GM21423 (cell line): ENCODE results near the gene SEPTIN5.
"Not testable (repeated sequence)": the region's sequence is repeated elsewhere in the genome, so short reads cannot be mapped to it uniquely, and the experiment has no call there.

Source experiments
- ATAC-seq: cut with Tn5 transposase; IDR thresholded peaks from one replicate; pipeline ENCODE4 v1.9.1; 2021; ENCODE audit warnings: mild to moderate bottlenecking, moderate library complexity; ENCODE audit not compliant: unreplicated experiment

The SEPTIN5 gene

DNA sequence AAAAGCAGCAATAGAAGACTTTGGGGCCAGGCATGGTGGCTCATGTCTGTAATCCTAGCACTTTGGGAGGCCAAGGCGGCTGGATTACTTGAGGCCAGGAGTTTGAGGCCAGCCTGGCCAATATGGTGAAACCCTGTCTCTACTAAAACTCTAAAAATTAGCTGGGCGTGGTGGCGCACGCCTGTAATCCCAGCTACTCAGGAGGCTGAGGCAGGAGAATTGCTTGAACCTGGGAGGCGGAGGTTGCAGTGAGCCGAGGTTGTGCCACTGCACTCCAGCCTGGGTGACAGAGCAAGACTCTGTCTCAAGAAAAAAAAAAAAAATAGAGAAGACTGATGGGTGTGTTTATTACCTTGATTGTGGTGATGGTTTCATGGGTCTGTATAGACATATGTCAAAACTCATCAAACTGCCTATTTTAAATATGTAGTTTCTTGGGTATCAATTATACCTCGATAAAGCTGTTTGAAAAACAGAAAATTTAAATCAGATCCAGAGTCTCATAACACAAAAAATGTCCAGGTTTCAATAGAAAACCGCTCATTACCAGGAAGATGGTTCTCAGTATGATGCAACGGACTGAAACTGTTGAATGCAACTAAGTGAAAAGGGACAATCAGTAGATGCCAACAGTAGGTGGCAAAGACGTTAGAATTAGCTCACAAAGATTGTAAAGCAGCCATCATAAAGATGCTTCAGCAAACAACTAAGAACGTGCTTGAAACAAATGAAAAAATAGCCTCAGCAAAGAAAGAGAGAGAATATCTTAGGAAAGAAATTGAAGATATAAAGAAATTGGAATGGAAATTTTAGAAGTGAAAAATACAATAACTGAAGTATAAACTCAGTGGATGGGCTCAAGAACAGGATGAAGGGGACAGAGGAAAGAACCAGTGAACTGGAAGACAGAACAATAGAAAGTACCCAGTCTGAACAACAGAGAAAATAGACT is 33.1 kb upstream of the SEPTIN5 start:
- ATAC-seq = no peak

DNA sequence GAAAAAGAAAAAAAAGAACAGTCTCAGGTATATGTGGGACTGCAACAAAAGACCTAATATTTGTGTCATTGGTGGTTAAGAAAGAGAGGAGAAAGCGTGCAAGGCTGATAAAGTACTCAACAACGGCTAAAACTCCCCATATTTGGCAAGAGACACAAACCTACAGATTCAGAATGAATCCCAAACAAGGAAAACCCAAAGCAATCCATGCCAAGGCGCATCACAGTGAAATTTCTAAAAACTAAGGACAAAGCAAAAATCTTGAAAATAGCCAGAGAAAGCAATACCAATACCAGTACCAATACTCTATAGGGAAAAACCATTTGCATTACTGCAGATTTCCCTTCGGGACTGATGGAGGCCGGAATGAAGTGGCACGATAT is 32.4 kb upstream of the SEPTIN5 start:
- ATAC-seq = no peak

DNA sequence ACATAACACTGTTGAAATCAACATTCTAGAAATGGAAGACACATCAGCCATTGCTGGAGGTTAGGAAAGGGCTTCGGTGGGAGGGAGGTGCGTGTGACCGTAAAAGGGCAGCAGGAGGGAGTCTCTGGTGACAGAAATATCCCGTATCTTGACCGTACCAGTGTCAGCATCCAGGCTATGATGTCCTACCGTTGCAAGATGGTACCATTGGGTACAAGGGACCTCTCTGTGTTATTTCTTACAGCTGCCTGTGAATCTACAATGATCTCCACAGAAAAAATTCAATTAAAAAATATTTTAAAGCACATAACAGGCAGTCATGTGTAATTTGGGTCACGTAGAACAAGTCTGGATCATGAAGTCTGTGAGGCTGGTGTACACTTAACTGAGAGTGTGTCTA is 27.4 kb upstream of the SEPTIN5 start:
- ATAC-seq = no peak

DNA sequence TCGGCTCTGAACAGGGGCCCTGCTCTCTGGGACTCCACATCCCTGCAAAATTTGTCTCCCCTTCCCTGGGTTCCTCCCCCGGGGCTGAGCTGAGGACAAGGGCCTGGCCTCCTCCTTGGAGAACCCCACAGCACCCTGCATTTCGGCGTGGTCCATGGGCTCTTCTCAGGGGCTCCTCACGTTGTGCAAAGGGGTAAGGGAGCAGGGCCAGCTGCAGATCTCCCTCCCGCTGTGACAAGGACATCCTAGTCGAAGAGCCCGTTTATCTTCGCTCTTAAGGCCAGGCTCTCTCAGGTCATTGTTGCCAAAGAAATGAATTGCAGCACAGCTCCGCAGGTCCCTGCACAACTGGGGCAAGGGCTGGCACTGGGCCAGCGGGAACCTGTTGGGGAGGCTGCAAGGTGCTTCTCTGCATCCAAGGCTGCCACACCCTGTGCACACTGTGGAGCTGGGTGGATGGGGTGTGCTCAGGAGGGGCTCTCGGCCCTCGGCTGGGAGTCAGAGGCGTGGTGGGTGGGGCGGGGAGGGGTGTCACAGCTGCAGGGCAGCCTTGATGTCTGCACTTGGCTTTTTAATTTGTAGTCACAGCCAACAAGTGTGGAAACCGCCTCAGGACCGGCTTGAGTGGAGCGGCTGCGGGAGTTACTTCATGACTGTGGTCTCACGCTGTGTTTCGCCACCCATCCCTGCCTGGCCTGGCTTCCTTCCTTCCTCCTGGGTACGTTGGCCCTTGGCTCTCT is 26.6 kb upstream of the SEPTIN5 start:
- ATAC-seq = no peak

DNA sequence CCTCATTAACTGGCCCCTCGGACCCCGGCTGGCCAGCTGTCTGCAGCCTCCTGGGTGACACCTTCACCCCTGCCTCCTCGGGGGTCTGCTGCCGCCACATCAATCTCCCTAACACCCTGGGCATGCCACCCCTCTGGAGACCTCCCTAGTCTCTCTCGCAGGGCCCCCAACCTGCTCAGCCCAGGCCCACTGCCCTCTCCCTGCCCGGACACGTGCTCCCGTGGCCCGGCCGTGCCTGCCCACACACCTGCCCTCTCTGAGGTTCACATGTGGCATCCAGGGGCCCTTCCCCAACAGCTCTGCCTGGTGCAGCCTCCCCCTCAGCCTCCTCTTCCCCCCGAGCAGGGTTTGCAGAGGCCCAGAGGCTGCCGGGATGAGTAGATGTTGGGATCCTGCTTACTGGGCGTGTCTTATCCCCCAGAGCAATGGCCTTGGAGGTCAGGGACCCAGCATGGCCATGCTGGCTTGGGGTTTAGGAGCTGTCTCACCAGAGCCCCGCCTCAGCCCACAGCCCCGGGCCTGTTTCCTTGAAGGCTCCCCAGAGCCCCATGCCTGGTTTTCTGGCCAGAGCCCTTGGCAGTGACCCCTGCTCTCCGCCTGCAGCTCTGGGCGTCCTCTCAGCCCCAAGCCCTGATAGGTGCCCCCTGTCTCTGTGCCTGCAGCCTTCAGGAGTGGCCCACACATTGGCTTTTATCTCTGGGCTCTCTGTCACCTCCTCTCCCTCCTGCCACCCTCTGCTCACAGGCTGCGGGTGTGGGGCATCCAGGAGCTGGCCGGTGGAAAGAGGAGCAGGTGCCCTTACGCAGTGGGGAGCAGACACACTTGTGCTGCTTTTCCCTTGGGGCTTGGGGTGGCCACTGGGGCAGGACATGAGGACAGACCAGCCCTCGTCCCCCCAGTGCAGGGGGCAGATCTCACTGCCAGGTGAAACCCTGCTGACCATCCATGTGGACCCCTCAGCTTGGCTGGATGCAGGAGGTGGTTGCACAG is 25.7 kb upstream of the SEPTIN5 start:
- ATAC-seq = no peak

DNA sequence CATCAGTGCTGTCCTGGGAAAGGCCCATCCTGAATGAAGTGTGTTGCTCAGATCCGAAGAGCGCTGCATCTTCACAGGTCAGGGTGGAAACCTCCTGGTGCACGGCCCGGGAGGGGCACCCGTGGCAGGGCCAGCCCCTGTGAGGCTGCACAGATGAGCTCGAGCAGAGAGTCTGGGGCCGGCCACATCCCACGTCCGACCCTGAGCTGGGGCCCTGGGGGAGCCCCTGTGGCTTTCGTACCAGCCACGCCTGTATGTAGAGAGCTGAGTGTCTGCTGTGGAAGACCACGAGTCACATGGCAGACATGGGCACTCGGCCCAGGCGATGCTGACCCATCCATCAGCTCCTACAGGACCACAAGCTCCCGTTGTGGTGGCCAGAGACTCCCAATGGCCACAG is 24.9 kb upstream of the SEPTIN5 start:
- no peak for ATAC-seq

DNA sequence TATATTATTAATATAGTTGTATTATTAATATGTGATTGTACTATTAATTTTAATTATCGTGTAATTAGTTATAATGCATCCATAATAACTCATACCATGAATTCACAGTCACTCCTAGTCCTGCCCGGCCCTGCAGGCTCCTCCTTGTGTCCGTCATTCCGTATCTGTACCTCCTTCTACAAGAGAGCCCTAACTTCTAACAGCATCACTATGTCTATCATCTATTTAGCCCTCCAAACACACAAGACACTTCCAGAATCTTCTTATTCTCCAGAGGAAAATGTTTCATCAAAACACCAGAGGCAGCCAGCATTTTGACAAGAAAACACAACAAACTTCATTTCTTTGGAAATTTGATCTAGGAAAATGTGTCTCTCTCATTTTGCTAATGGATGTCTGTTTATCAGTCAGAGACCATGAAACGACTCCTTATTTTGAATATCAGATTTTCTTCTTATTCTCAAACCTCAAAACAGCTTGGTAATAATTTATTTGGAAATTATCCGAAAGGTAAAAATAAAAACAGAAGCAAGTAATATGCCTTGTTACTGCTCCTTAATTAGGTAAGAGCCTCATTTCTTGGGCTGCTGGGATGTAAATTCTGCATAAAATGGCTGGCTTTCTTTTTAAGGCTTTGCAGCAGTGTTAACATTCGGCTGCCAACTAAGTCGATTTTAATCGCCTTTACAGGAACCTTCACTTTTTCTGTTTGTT is 23.1 kb upstream of the SEPTIN5 start:
- ATAC-seq = no peak

DNA sequence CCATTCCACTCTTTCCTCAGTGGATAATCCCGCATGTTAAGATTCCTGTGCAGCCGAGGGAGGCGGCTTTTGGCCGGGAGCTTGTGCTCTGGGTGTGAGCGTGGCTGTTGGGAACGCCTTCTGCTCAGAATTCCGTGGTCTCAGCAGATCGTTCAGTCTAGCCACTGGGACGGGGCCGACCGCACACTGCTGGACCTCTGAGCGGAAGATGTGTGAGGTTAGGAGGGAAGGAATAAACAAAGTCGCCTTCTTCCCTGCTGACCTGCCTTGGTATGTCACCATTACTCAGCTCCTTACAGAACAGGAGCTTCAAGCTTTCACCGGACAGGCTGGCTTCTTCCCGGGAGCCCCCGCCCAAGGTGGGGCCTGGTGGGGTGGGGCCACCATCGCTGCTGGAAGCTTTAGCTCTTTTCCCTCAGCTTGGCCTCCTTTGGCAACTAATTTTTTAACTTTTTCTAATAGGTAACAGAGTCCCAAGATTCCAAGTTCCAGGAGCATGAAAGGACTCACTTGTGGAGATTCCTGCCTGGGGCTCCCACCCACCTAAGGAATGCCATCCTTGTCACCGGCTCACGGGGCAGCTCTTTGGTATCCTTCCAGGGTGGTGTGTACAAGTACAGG is 22.5 kb upstream of the SEPTIN5 start:
- ATAC-seq = no peak

DNA sequence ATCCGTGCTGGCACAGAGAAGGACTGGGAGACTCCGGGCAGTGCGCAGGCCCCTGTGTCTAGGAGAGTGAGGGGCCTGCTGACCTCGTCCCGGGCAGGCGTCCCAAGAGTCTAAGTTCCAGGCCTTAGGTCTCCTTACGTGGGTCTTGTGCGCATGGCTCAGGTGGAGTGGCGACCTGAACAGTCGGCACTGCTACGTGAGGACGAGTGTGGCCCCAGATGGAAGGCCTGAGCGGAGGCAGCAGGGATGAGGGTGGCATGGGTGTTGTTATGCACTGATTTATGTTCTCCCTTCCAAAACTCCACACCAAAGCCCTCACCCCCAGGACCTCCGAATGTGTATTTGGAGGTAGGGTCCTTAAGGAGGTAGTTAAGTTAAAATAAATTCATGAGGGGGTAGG is 20.7 kb upstream of the SEPTIN5 start:
- ATAC-seq = no peak

DNA sequence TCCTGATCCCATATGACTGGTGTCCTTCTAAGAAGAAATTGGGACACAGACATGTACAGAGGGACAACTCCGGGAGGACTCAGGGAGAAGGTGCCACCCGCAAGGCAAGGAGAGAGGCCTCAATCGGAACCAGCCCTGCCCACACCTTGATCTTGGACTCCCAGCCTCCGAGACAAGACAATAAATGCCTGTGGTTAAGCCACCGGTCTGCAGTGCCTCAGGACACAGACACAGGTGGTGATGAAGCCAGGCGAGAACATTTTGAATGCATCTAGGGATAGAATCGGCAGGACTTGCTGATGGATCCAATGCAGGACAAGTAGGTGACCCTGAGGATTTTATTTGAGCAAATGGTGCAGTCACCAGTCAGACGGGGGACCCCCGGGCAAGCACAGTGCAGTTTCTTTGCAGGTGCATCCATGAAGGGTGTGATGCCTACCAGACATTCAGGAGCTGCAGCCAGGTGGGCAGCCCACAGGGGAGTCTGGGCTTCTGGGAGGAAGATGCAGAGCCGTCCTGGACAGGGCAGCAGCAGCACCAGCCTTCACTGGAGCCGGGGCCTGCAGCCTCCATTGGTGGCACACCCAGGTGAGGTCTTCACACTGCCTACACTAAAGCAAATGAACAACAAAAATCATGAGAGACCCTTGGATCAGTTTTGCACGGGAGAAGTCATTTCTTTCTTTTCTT is 20.2 kb upstream of the SEPTIN5 start:
- no peak for ATAC-seq

DNA sequence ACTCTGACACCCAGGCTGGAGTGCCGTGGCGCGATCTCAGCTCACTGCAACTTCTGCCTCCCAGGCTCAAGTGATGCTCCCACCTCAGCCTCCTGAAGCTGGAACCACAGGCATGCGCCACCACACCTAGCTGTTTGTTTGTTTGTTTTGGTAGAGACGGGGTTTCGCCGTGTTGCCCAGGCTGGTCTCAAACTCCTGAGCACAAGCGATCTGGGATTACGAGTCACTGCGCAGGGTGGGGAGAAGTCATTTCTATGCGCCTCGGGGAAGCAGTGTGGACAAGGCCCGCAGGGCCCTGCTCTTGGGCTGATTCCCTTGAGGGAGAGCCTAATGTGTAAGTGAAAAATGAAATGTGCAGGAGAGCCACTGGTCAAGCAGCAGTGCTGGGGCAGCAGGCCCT is 19.6 kb upstream of the SEPTIN5 start:
- no peak for ATAC-seq

DNA sequence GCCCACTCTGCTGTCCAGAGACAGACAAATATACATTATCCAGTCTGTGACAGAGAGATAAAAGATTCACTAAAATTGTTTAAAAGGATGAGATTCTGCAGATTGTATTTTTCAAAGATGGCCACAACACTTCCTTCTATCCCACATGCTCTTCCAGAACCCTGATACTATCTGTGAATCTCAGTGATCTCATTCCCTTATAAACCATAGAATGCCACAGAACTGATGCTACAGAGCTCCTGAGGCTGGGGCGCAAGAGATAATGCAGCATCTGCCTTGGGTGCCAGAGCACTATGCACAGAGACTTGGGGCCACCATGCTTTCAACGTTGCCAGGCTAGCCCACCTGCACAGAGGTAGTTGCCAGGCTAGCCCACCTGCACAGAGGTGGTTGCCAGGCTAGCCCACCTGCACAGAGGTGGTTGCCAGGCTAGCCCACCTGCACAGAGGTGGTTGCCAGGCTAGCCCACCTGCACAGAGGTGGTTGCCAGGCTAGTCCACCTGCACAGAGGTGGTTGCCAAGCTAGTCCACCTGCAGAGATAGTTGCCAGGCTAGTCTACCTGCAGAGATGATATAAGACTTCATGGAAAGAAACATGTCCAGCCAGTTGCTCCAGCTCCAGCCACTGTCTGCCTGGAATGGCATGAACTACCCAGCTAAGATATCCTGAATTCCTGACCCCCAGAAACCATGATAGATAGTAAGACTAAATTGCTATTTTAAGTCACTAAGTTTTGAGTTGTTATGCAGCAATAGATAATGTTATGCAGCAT is 17.6 kb upstream of the SEPTIN5 start:
- no peak for ATAC-seq

DNA sequence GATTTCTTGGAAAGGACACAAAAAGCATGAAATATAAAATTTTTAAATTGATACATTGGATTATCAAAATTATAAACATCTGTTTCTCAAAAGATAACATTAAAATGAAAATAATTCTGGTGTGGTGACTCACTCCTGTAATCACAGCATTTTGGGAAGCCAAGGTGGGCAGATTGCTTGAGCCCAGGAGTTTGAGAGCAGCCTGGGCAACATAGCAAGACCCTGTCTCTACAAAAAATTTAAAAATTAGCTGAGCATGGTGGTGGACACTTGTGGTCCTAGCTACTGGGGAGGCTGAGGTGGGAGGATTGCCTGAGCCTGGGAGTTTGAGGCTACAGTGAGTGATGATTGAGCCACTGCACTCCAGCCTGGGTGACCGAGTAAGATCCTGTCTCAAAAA is 16.4 kb upstream of the SEPTIN5 start:
- ATAC-seq = not testable (repeated sequence)

DNA sequence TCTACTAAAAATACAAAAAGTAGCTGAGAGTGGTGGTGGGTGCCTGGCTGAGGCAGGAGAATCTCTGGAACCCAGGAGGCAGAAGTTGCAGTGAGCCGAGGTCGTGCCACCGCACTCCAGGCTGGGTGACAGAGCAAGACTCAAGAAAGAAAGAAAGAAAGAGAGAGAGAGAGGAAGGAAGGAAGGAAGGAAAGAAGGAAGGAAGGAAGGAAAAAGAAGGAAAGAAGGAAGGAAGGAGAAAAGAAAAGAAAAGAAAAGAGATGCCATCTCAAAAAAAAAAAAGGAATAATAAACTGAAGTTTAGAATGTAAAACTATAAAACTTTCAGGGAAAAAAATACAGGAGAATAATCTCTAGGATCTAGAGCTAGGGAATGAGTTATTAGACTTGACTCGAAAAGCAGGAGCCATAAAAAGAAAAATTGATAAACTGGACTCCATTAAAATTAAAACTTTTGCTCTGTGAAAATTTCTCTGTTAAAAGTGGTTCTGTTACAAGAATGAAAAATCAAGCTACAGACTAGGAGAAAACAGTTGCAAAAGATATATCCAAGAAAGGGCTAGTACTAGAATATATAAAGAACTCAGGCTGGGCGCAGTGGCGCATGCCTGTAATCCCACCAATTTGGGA is 13.4 kb upstream of the SEPTIN5 start:
- ATAC-seq = no peak

DNA sequence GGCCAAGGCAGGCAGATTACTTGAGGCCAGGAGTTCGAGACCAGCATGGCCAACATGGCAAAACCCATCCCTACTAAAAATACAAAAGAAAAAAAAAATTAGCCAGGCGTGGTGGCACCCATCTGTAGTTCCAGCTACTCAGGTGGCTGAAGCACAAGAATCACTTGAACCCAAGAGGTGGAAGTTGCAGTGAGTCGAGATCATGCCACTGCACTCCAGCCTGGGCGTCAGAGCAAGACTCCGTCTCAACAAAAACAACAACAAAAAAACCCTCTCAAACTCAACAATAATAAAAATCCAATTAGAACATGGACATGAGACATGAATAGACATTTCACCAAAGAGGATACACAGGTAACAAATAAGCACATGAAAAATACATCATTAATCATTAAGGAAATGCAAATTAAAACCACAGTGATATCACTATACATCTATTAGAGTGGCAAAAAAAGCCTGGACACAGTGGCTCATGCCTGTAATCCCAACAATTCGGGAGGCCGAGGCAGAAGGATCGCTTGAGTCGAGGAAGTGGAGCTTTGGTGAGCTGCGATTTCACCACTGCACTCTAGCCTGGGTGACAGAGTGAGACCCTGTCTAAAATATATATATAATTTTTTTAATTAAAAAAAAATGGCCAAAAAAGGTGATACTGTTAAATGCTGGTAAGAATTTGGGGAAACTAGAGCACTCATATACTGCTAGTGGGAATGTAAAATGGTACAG is 12.7 kb upstream of the SEPTIN5 start:
- ATAC-seq = no peak

DNA sequence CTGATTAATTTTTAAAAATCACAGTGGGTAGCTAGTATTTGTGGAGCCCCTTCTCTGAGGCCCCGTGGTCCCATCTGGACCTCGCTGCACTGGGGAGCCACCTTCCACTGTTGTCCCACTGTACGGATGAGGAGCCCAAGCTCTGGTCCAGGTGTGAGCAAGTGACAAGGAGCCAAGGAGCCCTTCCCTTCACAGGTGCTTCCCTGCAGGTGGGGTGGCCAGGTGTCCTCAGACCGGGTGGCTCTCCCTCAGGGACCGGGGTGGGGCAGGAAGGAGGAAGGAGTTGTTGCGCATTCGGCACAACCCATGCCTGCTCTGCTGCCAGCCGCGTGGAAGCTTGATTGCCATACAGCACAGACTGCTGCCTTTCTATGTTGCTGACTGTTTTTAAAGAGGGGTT is 10.4 kb upstream of the SEPTIN5 start:
- ATAC-seq = no peak

DNA sequence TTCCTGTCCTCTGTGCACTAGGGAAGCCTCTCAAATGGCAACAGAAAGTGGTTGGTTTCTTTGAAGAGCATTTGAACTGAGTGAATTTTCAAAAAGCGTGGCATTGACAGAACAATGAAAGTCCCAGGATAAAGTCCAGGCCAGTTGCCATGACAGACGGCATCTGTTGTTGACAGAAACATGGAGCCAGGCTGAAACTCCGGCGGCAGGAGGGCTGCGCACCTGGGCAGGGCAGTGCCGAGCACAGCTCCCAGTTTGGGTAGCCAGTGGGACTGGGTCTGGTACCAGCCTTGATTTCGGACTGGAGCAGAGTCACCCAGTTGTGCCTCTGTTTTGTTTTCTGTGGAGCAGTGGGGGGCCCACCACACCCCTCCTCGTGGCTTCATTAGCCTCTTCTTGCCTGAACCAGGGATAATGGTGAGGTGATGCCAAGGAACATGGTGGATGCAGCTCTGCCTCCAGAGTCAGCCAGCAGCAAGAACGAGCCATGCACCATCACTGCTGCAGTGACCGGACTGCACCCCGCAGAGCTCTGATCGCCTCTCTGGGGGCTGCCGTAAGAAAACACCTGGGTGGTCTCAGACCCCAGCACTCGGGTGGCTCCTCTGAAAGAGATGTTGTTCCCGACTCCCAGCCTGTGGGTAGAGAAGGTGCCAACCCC is 9.8 kb upstream of the SEPTIN5 start:
- no peak for ATAC-seq
